Stromal cell of bone marrow (primary cell): Measurements from ENCODE around the gene HSPA4L.

Experiments
- DNase-seq: peaks from one replicate; pipeline ENCODE4 v3.0.0-alpha.2; 2012; ENCODE audit warnings: low read depth

The HSPA4L gene

DNA sequence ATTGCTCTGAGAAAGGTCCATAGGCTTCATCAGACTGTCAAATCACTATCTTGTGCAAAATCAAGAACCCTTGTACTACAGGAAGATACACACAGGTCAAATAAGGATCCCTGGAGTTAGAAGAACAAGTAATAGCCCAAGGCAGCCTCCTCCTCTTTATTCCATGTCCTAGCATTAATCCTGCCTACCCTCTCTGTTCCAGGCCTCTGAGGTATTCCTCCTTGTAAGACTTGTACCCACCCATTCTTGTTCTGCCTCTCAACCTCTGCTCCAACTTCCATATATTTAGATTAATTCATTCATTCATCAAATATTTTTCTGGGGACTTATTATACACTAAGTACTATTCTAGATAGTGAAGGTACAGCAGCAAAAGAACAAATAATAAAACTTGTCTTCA lies 88.2 kb downstream of the HSPA4L start:
- DNase-seq: no peak

DNA sequence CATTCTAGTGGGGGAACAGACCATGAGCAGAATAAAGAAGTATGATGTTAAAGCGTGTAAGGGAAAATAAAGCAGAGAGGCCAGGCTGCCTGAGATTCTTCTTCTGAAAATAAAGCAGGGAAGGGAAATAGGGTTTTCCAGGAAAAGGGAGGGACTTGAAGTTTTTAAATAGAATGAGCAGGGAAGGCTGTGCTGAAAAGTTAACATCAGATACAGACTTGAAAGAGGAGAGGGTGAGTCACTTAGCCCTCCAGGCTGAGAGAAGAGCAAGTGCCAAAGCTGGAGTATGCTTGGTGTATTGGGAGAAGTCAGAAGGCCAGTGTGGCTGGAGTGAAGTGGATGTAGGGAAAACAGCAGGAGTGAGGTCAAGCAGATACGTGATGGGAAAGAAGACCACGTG lies 88.6 kb downstream of the HSPA4L start:
- DNase-seq: peak; percentile 87

GRCh38 chr4:127875791-127876190 lies 93.7 kb downstream of the HSPA4L start:
- DNase-seq: no peak

GRCh38 chr4:127880763-127881562 lies 98.8 kb downstream of the HSPA4L start, which contains the start of gene PLK4:
Gene PLK4 (plus strand): TSS chr4:127880893. CDS start chr4:127881135, 242 bp downstream.
- peak; percentile 89 for DNase-seq

DNA sequence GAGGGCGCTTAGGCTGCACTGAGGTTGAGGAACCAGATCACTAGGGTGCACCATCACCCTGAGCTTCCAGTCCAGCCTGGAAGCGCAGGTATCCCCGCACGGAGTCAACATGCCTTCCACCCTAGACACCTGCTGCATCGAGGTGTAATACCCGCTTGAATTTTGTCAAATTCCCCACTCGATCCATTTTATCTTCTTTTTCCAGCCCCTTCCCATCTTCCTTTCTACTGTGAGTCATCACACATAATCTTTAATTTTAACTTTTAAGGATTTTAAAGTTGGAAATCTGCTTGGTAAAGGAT lies 99.4 kb downstream of the HSPA4L start:
- no peak for DNase-seq

- DNase-seq: no peak
Observed at GRCh38 chr4:127888559-127888958, 106.4 kb downstream of the HSPA4L start.

DNA sequence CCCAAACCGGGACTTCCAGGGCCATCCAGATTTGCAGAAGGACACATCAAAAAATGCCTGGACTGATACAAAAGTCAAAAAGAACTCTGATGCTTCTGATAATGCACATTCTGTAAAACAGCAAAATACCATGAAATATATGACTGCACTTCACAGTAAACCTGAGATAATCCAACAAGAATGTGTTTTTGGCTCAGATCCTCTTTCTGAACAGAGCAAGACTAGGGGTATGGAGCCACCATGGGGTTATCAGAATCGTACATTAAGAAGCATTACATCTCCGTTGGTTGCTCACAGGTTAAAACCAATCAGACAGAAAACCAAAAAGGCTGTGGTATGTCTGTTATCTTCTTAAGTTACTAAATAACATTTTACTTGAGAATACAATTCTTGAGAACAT lies 107.8 kb downstream of the HSPA4L start:
- no peak for DNase-seq
